Activated T-helper 1 cell treated with Interleukin-2 at 50 U/mL for 16 hours (primary cell): ENCODE data around the gene ARHGEF28.

Experiments used
- DNase-seq: peaks from one replicate; pipeline ENCODE4 v3.0.0-alpha.2; 2020; ENCODE audit warnings: low read depth

ARHGEF28 gene

GRCh38 chr5:73969195-73970036 lies 343.4 kb downstream of the ARHGEF28 start:
- DNase-seq, result no peak

- no peak for DNase-seq
Observed at GRCh38 chr5:73971326-73971725, 345.3 kb downstream of the ARHGEF28 start.

- DNase-seq, result no peak
Observed at GRCh38 chr5:73973135-73973534, 347.1 kb downstream of the ARHGEF28 start.

- no peak for DNase-seq
Observed at GRCh38 chr5:73974871-73975360, 348.9 kb downstream of the ARHGEF28 start.

- no peak for DNase-seq
Observed at GRCh38 chr5:73975845-73976244, 349.8 kb downstream of the ARHGEF28 start.

- DNase-seq, result no peak
Observed at GRCh38 chr5:73977146-73977545, 351.1 kb downstream of the ARHGEF28 start.

- no peak for DNase-seq
Observed at GRCh38 chr5:73979321-73979720, 353.3 kb downstream of the ARHGEF28 start.

GRCh38 chr5:73981704-73982103 lies 355.7 kb downstream of the ARHGEF28 start:
- no peak for DNase-seq

GRCh38 chr5:73983644-73984043 lies 357.6 kb downstream of the ARHGEF28 start:
- no peak for DNase-seq

GRCh38 chr5:73985145-73985544 lies 359.1 kb downstream of the ARHGEF28 start:
- no peak for DNase-seq

GRCh38 chr5:73986729-73987128 lies 360.7 kb downstream of the ARHGEF28 start:
- no peak for DNase-seq

GRCh38 chr5:73987915-73988314 lies 361.9 kb downstream of the ARHGEF28 start:
- no peak for DNase-seq

GRCh38 chr5:73989956-73990355 lies 364.0 kb downstream of the ARHGEF28 start:
- DNase-seq, result no peak
